HL-60 (cell line): ENCODE measurements around the gene CHD5.

Source experiments
- DNase-seq, 2 experiments: peaks; one replicate each; pipeline ENCODE4 v3.0.0-alpha.2; 2010 to 2020; ENCODE audit warnings: low read depth in 1 of 2, low spot score in 1 of 2
- H3K27ac ChIP-seq: fragments of 250-450 bp; sonication (Bioruptor Pico); replicated peaks from 2 replicates; pipeline ENCODE4 v1.5.1; 2020; ENCODE audit warnings: mild to moderate bottlenecking, moderate library complexity
- H3K27me3 ChIP-seq: fragments of 250-450 bp; sonication (Bioruptor Pico); 2 replicates; pipeline ENCODE4 v1.5.1; 2021; ENCODE audit warnings: mild to moderate bottlenecking, moderate library complexity; ENCODE audit not compliant: insufficient read depth, poor library complexity, severe bottlenecking
- H3K4me3 ChIP-seq: replicated peaks from 2 replicates; pipeline ENCODE4 v1.5.1; 2011; ENCODE audit warnings: mild to moderate bottlenecking, control low read depth, low read length; ENCODE audit not compliant: insufficient read depth
- GABPA ChIP-seq: IDR thresholded peaks from 2 replicates; pipeline ENCODE4 v1.6.1; 2012; ENCODE audit warnings: low read depth
- POLR2AphosphoS5 ChIP-seq: IDR thresholded peaks from 2 replicates; pipeline ENCODE4 v1.6.1; 2012; ENCODE audit warnings: low read depth
- SPI1 ChIP-seq: IDR thresholded peaks from 2 replicates; pipeline ENCODE4 v1.6.1; 2012; ENCODE audit warnings: low read depth, mild to moderate bottlenecking, borderline replicate concordance
- TF ChIP-seq, protein P1 (sequence below): IDR thresholded peaks from one replicate; pipeline ENCODE4 v1.5.1; 2011; ENCODE audit warnings: low read length, control low read depth, inconsistent platforms; ENCODE audit not compliant: insufficient read depth
- TF ChIP-seq, protein P2 (sequence below): IDR thresholded peaks from 2 replicates; pipeline ENCODE4 v1.6.1; 2012; ENCODE audit warnings: low read depth; ENCODE audit not compliant: insufficient replicate concordance

The CHD5 gene

DNA sequence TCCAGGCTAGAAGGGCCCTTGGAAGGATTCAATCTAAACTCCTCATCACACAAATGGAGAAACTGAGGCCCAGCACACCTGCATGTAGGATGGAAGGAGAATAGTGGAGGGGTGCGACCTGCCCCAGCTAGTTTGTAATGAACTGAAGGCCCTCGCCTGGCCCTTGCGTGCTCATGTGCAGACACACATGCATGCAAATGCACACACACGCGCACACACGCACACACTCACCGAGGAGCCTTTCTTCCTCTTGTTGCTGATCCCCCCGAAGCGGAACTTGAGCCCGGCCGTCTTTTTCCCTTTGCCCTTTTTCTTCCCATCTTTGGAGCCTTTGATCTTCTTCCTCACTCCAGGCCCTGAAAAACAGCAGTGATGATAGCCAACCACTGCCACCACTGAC lies 27.9 kb downstream of the CHD5 start:
- H3K27me3 ChIP-seq: peaks cover 14% of the 10 kb centered on the region
- H3K27ac ChIP-seq: no peak overlapping the region
- H3K4me3 ChIP-seq: no peak overlapping the region
- DNase-seq: peak in 1 of 2 experiments; percentile 48
- TF ChIP-seq POLR2AphosphoS5 (no peak), GABPA (no peak), SPI1 (no peak)
- TF ChIP-seq, protein P1, sequence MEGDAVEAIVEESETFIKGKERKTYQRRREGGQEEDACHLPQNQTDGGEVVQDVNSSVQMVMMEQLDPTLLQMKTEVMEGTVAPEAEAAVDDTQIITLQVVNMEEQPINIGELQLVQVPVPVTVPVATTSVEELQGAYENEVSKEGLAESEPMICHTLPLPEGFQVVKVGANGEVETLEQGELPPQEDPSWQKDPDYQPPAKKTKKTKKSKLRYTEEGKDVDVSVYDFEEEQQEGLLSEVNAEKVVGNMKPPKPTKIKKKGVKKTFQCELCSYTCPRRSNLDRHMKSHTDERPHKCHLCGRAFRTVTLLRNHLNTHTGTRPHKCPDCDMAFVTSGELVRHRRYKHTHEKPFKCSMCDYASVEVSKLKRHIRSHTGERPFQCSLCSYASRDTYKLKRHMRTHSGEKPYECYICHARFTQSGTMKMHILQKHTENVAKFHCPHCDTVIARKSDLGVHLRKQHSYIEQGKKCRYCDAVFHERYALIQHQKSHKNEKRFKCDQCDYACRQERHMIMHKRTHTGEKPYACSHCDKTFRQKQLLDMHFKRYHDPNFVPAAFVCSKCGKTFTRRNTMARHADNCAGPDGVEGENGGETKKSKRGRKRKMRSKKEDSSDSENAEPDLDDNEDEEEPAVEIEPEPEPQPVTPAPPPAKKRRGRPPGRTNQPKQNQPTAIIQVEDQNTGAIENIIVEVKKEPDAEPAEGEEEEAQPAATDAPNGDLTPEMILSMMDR: no peak
- TF ChIP-seq, protein P2, sequence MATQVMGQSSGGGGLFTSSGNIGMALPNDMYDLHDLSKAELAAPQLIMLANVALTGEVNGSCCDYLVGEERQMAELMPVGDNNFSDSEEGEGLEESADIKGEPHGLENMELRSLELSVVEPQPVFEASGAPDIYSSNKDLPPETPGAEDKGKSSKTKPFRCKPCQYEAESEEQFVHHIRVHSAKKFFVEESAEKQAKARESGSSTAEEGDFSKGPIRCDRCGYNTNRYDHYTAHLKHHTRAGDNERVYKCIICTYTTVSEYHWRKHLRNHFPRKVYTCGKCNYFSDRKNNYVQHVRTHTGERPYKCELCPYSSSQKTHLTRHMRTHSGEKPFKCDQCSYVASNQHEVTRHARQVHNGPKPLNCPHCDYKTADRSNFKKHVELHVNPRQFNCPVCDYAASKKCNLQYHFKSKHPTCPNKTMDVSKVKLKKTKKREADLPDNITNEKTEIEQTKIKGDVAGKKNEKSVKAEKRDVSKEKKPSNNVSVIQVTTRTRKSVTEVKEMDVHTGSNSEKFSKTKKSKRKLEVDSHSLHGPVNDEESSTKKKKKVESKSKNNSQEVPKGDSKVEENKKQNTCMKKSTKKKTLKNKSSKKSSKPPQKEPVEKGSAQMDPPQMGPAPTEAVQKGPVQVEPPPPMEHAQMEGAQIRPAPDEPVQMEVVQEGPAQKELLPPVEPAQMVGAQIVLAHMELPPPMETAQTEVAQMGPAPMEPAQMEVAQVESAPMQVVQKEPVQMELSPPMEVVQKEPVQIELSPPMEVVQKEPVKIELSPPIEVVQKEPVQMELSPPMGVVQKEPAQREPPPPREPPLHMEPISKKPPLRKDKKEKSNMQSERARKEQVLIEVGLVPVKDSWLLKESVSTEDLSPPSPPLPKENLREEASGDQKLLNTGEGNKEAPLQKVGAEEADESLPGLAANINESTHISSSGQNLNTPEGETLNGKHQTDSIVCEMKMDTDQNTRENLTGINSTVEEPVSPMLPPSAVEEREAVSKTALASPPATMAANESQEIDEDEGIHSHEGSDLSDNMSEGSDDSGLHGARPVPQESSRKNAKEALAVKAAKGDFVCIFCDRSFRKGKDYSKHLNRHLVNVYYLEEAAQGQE: no peak

GRCh38 chr1:6151291-6151822 lies 28.8 kb downstream of the CHD5 start:
- no peak overlapping the region for H3K27ac ChIP-seq
- no peak for TF ChIP-seq GABPA
- TF ChIP-seq POLR2AphosphoS5: no peak
- H3K27me3 ChIP-seq: peaks cover 14% of the 10 kb centered on the region

DNA sequence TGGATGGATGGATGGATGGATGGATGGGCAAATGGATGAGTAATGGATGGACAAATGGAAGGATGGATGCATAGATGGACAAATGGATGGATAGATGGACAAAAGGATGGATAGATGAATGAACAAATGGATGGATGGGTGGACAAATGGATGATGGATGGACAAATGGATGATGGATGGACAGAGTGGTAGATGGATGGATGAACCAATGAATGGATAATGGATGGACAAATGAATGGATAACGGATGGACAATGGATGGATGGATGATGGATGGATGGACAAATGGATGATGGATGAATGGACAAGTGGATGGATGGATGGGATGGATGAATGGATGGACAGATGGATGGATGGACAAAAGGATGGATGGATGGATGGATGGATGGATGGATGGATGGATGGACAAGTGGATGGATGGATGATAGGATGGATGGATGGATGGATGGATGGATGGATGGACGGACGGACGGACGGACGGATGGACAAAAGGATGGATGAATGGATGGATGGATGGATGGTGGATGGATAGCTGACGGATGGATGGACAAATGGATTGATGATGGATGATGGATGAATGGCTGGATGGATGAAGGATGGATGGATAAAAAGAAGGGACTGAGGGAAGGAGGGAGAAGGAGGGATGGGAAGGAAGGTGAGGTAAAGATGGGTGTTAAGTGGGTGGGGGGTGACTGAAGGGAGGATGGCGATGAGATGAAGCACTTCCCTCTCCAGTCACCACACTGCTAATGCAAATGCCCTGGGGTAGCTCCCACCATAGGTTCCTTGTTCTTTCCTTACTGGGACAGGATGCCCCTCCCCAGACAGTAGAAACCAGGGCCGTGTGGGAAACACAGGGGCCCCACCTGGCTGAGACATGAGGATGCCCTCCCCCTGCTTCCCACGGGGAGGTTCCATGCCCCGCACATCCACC lies 29.8 kb downstream of the CHD5 start:
- H3K27ac ChIP-seq: no peak overlapping the region
- H3K27me3 ChIP-seq: peaks cover 14% of the 10 kb centered on the region
- H3K4me3 ChIP-seq: no peak overlapping the region
- no peak for DNase-seq
- TF ChIP-seq POLR2AphosphoS5: no peak
- TF ChIP-seq SPI1: no peak
- TF ChIP-seq, protein P2: no peak
- no peak for TF ChIP-seq GABPA
- TF ChIP-seq, protein P1: no peak

More at GRCh38 chr1:6151291-6151822, 28.8 kb downstream of the CHD5 start:
- no peak for DNase-seq
- H3K4me3 ChIP-seq: no peak overlapping the region

- Histone ChIP-seq H3K27ac (no peak overlapping the region), H3K27me3 (peaks cover 14% of the 10 kb centered on the region), H3K4me3 (no peak overlapping the region)
- no peak for DNase-seq
- TF ChIP-seq GABPA (no peak), SPI1 (no peak), POLR2AphosphoS5 (no peak)
- TF ChIP-seq, protein P1: no peak
- TF ChIP-seq, protein P2: no peak
Measured at GRCh38 chr1:6149597-6149996, 30.5 kb downstream of the CHD5 start.
